ENCODE data around the gene TBKBP1.

Gene TBKBP1

DNA sequence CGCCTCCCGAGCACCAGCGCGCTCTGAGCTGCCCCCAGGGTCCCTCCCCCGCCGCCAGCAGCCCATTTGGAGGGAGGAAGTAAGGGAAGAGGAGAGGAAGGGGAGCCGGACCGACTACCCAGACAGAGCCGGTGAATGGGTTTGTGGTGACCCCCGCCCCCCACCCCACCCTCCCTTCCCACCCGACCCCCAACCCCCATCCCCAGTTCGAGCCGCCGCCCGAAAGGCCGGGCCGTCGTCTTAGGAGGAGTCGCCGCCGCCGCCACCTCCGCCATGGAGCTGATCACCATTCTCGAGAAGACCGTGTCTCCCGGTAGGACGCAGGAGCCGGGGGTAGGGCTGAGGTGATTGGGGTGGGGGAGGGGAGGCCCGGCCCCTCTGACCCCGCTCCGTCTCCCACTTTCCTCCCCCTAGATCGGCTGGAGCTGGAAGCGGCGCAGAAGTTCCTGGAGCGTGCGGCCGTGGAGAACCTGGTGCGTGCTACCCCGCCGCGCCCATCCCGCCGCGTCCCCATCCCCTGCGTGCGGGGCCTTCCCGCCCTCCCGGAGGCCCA lies 43.9 kb upstream of the TBKBP1 start (continued):
- TF ChIP-seq ZNF423 (tag by site-specific recombination; IDR thresholded peaks at IDR 0.05) (0 out of 2 replicates have a peak, but pooled peaks have one; percentile 54), ZBTB6 (tag by site-specific recombination; IDR thresholded peaks at IDR 0.05) (peak; percentile 59), ZNF148 (tag by site-specific recombination; IDR thresholded peaks at IDR 0.05; ENCODE audit: borderline replicate concordance) (no peak; the same call in 1 of the 2 replicates), ZNF660 (tag by site-specific recombination; IDR thresholded peaks at IDR 0.05) (0 out of 2 replicates have a peak, but pooled peaks have one; percentile 94), ZNF596 (tag by site-specific recombination; IDR thresholded peaks at IDR 0.05) (0 out of 2 replicates have a peak, but pooled peaks have one; percentile 7), ZNF335 (tag by site-specific recombination; conservative IDR thresholded peaks at IDR 0.05) (0 out of 2 replicates have a peak, but pooled peaks have one; percentile 12)
- TF ChIP-seq, protein P1, sequence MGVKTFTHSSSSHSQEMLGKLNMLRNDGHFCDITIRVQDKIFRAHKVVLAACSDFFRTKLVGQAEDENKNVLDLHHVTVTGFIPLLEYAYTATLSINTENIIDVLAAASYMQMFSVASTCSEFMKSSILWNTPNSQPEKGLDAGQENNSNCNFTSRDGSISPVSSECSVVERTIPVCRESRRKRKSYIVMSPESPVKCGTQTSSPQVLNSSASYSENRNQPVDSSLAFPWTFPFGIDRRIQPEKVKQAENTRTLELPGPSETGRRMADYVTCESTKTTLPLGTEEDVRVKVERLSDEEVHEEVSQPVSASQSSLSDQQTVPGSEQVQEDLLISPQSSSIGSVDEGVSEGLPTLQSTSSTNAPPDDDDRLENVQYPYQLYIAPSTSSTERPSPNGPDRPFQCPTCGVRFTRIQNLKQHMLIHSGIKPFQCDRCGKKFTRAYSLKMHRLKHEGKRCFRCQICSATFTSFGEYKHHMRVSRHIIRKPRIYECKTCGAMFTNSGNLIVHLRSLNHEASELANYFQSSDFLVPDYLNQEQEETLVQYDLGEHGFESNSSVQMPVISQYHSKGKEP (tag by site-specific recombination; IDR thresholded peaks at IDR 0.05): 0 out of 2 replicates have a peak, but pooled peaks have one; percentile 10

- peak overlapping the region; percentile 95 for H3K27ac ChIP-seq (ENCODE audit: extremely low read depth, low read depth, low read length)
- H3K4me3 ChIP-seq (ENCODE audit: low read depth, low read length): peak overlapping the region; percentile 76
- POLR2A ChIA-PET: interaction anchor here (0.5 to 3.6 kb wide), 22 partner anchors 12 to 410 kb away, joined by 3 to 48 read pairs (median 6); partner anchors contain the start of genes PNPO and TBX21
- H3K9me3 ChIP-seq (ENCODE audit: control insufficient read depth, insufficient read depth, low read depth, low read length): no peaks in the 10 kb centered on the region
- CTCF ChIA-PET: interaction anchor here (0.7 to 2.7 kb wide), 4 partner anchors 14 to 142 kb away, joined by 5 to 9 read pairs (median 6); no protein-coding TSS in a partner anchor
- H3K36me3 ChIP-seq (ENCODE audit: control insufficient read depth in 2 of 2, insufficient read depth in 1 of 2, low read length in 2 of 2): peaks cover 49 to 52% of the 10 kb centered on the region in 2 experiments
- H3K4me1 ChIP-seq (ENCODE audit: control insufficient read depth, insufficient read depth, low read length): peaks cover 12% of the 10 kb centered on the region
- TF ChIP-seq ZIC2 (tag by site-specific recombination; IDR thresholded peaks at IDR 0.05): peak; percentile 66
- no peak for TF ChIP-seq ZBTB20 (tag by site-specific recombination; IDR thresholded peaks at IDR 0.05)
- peak; percentile 83 for TF ChIP-seq ZXDB (tag by site-specific recombination; IDR thresholded peaks at IDR 0.05)
- TF ChIP-seq ZNF391 (tag by site-specific recombination; IDR thresholded peaks at IDR 0.05; ENCODE audit: borderline replicate concordance, low read depth): peak; percentile 53; the same call in 1 of the 2 replicates
- TF ChIP-seq ZFHX2 (tag by site-specific recombination; conservative IDR thresholded peaks at IDR 0.05): peak; percentile 94
- peak; percentile 87 for TF ChIP-seq ZBTB48 (tag by site-specific recombination; IDR thresholded peaks at IDR 0.05)
- TF ChIP-seq KLF9 (tag by site-specific recombination; IDR thresholded peaks at IDR 0.05; ENCODE audit: low read depth): peak; percentile 90
- peak; percentile 92 for TF ChIP-seq KLF16 (tag by site-specific recombination; IDR thresholded peaks at IDR 0.05)
- peak; percentile 5; the same call in 1 of the 2 replicates for TF ChIP-seq ZSCAN30 (tag by site-specific recombination; IDR thresholded peaks at IDR 0.05)
- peak; percentile 95 for TF ChIP-seq SP2 (tag by site-specific recombination; IDR thresholded peaks at IDR 0.05)
- peak; percentile 81 for TF ChIP-seq EGR2 (tag by site-specific recombination; IDR thresholded peaks at IDR 0.05; ENCODE audit: low read depth)
- no peak for TF ChIP-seq ZNF155 (tag by site-specific recombination; IDR thresholded peaks at IDR 0.05)
- TF ChIP-seq WT1 (tag by site-specific recombination; IDR thresholded peaks at IDR 0.05): peak; percentile 69; the same call in 1 of the 2 replicates
- no peak for TF ChIP-seq ZNF548 (tag by site-specific recombination; IDR thresholded peaks at IDR 0.05)
- TF ChIP-seq, protein P2, sequence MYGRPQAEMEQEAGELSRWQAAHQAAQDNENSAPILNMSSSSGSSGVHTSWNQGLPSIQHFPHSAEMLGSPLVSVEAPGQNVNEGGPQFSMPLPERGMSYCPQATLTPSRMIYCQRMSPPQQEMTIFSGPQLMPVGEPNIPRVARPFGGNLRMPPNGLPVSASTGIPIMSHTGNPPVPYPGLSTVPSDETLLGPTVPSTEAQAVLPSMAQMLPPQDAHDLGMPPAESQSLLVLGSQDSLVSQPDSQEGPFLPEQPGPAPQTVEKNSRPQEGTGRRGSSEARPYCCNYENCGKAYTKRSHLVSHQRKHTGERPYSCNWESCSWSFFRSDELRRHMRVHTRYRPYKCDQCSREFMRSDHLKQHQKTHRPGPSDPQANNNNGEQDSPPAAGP (tag by site-specific recombination; IDR thresholded peaks at IDR 0.05): peak; percentile 62
- no peak for TF ChIP-seq ZNF530 (tag by site-specific recombination; IDR thresholded peaks at IDR 0.05; ENCODE audit: low read depth)
- TF ChIP-seq ZNF558 (tag by site-specific recombination; IDR thresholded peaks at IDR 0.05): peak; percentile 20; the same call in 1 of the 2 replicates
- TF ChIP-seq, protein P3, sequence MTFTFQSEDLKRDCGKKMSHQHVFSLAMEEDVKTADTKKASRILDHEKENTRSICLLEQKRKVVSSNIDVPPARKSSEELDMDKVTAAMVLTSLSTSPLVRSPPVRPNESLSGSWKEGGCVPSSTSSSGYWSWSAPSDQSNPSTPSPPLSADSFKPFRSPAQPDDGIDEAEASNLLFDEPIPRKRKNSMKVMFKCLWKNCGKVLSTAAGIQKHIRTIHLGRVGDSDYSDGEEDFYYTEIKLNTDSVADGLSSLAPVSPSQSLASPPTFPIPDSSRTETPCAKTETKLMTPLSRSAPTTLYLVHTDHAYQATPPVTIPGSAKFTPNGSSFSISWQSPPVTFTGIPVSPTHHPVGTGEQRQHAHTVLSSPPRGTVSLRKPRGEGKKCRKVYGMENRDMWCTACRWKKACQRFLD (tag by site-specific recombination; IDR thresholded peaks at IDR 0.05): 0 out of 2 replicates have a peak, but pooled peaks have one; percentile 19
These were observed 43.1 kb upstream of the TBKBP1 start for GRCh38 chr17:47650525-47651522.
